HG03571 (cell line): Measurements from ENCODE around the gene GDF9.
A peak's percentile ranks its signal among the peaks of the same experiment; 100 is the strongest.

Experiments
- ATAC-seq: cut with Tn5 transposase; IDR thresholded peaks from one replicate; pipeline ENCODE4 v1.9.1; 2021; ENCODE audit not compliant: unreplicated experiment

Gene GDF9, protein sequence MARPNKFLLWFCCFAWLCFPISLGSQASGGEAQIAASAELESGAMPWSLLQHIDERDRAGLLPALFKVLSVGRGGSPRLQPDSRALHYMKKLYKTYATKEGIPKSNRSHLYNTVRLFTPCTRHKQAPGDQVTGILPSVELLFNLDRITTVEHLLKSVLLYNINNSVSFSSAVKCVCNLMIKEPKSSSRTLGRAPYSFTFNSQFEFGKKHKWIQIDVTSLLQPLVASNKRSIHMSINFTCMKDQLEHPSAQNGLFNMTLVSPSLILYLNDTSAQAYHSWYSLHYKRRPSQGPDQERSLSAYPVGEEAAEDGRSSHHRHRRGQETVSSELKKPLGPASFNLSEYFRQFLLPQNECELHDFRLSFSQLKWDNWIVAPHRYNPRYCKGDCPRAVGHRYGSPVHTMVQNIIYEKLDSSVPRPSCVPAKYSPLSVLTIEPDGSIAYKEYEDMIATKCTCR

DNA sequence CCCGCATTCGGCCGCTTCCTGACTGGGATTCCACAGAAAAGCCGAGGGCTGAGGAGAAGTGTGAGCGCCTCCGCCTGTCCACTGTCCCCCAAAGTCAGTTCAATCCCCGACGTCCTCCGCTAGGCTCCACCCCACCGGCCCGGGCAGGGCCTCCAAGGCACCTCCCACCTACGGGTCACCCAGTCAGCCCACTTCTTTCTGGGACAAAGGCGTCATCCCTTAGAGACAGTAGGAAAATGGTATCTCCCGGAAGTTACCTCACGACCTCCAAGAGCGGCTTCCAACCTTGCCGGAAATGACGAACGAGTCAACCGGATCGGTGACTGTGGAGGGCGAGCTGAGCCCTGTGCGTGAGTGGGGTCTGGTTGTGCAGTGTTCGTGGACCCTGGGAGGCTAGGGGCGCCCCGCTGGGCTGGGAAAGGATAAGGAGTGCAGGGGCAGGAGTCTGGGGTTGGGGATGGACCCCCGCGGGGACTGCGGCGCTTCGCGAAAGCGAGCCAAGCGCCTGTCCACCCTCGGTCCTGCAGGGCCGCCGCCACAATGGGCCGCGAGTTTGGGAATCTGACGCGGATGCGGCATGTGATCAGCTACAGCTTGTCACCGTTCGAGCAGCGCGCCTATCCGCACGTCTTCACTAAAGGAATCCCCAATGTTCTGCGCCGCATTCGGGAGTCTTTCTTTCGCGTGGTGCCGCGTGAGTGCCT lies at the start of gene GDF9, which contains the start of gene UQCRQ:
GDF9 (minus strand) TSS at position 128 of the 704 bp plus-strand sequence. CDS start 1,936 bp downstream, outside the sequence.
UQCRQ (plus strand) TSS at position 301 of the 704 bp plus-strand sequence; CDS start at position 541, 240 bp downstream.
- ATAC-seq = peak; percentile 98

DNA sequence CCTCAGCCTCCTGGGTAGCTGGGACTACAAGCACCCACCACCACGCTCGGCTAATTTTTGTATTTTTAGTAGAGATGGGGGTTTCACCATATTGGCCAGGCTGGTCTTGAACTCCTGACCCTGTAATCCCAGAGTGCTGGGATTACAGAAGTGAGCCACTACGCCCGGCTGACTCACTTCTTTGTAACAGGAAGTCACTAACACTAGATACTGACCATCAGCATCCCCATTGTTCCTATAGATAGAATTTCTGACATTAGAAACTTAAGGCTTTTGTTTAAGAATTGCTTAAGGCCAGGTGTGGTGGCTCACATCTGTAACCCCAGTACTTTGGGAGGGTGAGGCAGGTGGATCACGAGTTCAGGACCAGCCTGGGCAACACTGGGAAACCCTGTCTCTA lies 49.4 kb upstream of the GDF9 start:
- no peak for ATAC-seq

DNA sequence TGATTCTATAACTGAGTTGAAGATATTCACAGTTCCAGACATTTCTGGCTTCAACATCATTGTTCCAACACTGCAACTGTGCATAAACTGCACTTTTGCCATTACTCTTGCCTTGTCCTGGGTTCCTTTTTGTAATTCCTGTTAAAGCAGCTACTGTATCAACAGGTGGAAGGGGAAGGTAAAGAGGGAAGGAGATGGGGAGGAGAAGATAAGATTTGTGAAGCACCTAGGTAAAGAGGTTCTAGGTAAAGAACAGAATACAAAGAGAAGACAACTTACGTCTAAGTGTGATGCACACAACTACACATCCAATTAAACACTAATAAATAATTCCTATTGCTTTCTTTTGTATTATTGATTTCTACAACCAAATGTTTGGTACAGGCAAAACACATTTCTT lies 43.4 kb upstream of the GDF9 start:
- ATAC-seq = no peak

DNA sequence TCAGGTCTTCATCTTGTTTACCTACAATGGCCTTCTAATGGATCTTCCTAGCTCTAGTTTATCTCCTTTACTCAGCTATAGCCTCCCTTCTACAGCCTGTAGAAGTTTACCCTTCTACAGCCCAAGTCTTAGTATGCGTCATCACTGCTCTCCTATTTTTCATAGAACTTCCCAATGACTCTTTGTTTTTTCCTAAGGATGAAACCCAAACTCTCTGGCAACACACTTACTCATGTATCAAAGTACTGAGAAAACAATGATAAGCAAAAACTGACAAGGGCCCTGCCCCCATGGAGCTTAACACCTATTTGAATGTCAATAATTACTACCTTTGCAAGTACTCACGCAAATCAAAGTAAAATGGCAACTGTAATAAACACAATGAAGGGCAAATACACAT lies 40.9 kb upstream of the GDF9 start:
- no peak for ATAC-seq

DNA sequence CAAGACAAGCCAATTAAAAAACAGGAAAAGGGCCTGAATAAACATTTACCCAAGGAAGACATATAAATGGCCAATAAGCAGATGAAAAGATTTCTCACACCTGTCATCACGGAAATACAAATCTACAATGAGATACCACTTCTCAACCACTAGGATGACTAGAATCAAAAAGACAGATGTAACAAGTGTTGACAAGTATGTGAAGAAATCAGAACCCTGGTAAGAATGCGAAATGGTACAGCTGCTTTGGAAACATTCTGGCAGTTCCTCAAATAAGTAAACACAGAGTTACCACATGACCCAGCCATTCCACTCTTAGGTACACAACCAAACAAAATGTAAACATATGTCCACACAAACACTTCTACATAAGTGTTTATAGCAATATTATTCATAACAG lies 39.7 kb upstream of the GDF9 start:
- ATAC-seq = no peak

DNA sequence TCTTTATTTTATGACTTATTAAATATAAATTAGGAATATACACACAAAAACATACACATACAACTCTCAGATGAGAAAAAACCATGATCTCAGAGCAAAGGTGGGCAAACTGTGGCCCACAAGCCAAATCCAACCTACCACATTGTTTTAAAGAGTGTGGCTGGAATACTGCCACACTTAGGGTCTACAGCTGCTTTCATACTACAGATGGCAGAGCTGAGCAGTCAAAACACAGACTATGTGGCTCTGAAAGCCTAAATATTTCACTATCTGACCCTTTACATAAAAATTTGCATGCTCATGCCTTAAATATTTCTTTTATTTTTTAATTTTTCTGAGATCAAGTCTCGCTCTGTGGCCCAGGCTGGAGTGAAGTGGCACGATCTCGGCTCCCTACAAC lies 35.5 kb upstream of the GDF9 start:
- ATAC-seq = no peak

DNA sequence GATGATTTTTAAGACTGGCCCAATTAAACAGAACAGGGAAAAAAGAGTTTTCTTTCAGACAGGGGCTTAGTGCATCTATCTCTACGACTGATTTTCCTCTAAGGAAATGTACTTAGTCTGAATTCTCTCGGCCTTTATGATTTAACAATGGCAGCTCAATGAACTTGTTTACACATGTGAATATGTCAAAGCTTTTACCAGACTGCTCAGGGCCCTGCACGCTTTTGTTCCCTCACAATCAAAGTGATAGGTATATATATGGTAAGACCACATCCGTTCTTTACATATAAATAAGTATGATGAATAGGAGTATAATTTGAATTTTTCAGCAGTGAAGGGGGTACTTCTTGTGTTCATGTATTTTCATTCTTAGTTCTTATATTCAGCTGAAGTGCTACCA lies 34.8 kb upstream of the GDF9 start:
- ATAC-seq = no peak

DNA sequence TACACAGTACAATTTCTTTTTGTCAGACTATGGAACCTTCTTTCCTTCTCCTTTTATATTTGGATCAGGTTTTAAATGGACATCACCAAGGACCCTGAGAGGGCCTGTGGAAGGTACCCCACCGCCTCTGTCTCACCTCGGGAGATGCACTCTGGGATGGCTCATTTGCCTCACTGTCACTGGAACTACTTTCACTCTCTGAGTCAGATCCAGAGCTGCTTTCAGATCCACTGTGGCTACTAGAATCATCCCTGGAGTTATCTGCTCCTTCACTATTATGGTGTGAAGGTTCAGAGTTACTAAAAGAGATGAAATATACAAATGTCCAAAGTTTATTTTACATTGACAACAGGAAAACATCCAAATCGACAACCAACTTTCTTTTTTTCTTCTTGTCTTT lies 31.8 kb upstream of the GDF9 start:
- no peak for ATAC-seq

DNA sequence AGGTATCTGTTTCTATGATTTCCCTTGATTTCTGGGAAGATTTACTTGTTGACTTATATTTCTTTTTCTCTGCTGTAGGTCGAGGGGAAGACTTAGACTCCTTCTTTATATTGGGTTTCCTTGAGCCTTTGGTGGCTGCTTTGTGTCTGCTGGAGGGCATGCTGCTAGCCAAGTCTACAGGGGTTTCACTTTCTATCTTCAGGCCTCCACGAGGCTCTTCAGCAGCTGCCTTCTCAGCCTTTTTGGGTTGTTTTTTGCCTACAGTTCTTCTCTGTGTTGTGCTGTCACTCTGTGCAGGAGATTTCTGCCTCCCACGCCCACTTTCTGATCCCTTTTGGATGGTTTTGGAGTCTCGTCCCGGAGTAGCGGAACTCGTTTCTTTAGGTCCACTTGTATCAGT lies 30.4 kb upstream of the GDF9 start:
- ATAC-seq = no peak

DNA sequence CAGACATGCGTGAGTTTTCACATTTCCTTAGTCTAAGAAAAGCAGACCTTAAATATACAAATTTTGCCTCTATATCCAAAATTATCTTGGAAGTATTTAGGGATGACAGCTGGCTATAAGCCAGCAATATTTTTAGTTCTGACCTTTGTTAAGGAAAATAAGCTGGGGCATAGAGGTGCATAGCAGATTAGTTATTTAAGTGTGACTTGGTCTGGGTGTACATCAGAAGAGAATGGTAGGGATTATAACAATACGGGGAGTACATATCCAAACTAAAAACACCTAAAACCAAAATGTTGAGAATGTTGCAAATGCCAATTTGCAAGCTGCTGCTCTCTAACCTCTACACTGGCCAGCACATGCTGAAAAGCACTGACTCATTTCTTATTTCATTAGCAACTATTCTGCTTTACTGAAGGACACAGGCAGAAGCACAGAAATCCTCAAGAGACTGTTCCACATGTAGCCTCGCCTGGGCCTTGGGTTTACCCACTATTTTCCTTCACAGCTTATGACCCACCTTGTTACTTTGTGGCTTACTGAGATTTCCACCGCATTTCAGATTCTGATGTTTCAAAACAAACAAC lies 29.5 kb upstream of the GDF9 start:
- ATAC-seq = no peak

DNA sequence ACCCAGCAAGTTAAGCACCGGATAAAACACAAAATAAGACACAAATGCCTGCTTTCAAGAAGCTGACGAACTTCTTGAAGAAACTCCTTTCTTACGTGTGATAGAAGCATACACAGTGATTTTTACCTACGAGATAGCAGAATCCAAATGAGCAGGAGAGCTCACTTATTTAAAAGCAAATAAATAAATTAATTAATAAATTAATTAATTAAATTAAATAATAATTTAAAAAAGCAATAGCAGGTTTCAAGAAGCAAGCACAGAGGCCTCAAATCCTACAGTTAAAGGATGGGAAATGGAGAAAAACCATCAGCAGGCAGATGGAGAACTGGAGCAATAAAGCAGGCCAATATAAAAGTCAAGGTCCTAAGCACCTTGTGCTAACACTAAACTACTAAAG lies 24.5 kb upstream of the GDF9 start:
- ATAC-seq = no peak

DNA sequence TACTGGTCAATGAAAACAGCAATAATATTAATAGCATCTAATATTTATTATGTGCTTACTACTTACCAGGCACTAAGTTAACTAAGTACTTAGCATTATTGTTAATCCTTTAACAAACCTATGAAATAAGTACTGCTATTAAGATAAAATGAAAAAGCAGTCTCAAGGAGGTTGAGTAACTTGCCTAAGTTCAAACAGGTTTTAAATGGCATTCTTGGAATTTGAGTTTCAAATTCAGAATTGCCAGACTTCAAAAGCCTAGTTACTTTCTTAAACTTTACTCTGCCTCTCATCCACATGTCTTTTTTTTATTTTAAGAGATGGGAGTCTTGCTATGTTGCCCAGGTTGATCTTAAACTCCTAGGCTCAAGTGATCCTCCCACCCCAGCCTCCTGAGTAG lies 23.2 kb upstream of the GDF9 start:
- ATAC-seq = no peak

DNA sequence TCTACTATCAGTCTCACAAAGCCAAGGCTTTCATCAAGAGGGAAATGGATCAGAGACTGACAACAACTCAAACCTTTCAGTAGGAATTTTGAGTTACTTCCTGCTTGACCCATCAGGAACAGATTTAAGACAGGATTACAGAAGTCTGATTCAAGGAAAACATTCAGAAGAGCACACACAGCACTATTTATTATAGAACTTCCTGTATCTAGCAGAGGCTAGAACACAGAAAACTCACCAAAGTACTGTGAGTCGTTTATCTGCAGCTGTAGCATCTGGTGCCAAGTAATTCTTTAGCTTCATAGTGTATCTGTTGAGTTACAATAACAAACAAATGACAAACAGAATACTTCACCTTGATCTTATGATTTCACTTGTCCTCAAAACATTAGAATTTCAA lies 21.0 kb upstream of the GDF9 start:
- no peak for ATAC-seq

DNA sequence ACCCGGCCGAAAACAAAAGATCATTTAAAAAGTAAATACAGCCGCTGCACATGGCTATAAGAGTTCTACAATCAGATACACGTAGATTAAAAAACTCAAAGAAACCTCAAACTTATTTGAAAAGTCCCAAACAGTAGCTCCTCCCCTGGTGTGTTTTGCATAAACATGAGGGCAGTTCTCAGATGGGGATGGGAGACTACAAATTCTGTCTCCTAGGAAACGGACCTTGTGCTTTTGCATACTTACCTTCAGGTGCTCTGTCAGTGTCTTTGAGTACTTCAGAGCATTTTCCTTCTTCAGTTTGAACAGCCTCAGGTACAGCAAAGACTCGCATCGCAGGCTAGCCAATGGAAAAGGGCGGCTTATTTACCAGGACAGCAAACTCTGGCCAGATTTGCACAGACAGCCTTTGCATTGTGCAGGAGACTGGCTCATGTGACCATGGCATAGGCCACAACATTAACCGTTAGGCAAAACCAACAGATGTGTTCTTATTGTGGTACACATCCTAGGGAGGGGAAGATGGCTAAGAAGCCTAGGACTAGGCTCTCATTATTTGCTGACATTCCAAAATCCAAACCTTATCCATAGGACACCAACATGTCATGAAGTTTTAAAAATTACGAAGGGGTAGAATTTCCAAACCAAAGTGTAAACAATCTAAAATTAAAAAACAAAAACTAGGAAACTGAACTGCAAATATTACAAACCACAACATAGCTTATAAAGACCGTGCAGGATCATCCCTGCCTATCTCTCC lies 20.0 kb upstream of the GDF9 start:
- no peak for ATAC-seq

DNA sequence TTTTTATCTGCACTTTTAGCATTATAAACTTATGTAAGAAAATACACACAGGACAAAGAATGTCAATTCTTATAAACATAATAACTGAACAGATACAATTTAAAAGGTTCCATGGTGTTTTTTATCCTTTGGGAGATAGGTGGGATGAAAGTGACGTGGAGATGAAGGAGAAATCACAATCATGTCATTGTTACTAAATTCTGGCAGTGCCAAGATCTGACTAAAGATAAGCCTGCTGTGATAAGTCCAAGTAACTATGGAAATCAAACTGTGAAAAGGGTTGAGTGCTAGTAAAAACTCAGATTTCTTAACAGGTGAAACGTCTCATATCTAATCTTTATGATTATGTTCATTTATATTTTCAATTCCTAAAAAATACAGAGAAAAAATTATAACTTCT lies 18.3 kb upstream of the GDF9 start:
- no peak for ATAC-seq

DNA sequence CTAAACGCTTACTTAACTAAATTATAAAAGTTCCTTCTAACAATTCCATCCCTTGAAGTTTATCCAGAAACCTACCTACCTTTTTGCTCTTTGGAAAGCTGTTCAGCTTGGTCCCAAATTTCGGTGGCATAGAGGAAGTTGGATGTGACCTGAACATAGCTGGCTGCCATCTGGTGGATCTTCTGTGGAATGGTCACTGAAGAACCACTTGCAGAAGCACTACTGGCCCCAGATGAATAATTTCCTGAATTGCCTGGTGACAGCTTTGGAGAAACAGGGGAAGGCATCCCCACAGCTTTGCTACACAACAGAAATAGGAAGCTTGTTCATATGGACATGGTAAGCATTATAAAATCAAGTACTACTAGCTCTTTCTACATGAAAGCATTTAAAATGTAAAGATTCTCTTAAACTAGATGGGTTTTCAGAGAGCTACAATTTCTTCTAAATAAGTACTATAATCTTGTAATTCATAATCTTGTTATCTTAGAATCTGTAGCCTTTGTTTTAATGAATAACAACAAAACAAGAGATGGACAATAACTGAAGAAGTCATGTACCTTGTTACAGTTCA lies 17.1 kb upstream of the GDF9 start:
- peak; percentile 66 for ATAC-seq

DNA sequence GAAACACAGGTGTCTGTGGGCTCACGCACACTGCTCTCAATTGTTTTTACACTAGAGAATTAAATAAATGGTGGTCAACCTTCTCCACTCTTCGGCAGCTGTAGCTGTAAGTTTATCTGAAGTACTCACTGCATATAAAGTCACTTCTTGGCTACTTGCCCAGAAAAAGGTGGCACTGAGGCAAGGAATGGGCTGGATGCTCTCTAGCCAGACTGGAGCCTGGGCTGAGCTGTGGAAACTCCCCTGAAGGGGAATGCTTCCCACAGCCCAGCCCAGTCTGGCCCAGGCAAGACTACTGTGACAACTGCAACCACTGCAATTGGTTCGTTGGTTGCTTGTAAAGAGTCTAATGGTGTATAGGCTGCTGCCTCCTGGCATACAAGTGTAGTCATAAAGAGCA lies 11.7 kb upstream of the GDF9 start:
- ATAC-seq = no peak

DNA sequence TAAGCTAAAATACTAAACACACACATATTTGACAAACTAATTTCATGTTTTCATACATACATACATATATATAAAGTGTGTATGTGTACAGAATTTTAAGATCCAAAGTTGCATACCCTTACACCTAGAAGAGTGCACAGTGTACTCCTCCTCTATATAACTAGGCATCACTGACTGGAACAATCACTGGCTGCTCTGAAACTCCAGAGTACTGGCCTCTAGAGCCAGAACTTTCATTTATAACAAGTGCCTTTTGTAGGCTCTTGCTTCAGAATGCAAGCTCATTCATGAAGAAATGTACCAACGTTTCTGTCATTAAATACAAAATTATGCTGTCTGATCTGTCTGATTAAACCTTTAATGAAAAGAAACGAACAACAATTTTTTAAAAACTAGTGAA lies 11.2 kb upstream of the GDF9 start:
- ATAC-seq = no peak

DNA sequence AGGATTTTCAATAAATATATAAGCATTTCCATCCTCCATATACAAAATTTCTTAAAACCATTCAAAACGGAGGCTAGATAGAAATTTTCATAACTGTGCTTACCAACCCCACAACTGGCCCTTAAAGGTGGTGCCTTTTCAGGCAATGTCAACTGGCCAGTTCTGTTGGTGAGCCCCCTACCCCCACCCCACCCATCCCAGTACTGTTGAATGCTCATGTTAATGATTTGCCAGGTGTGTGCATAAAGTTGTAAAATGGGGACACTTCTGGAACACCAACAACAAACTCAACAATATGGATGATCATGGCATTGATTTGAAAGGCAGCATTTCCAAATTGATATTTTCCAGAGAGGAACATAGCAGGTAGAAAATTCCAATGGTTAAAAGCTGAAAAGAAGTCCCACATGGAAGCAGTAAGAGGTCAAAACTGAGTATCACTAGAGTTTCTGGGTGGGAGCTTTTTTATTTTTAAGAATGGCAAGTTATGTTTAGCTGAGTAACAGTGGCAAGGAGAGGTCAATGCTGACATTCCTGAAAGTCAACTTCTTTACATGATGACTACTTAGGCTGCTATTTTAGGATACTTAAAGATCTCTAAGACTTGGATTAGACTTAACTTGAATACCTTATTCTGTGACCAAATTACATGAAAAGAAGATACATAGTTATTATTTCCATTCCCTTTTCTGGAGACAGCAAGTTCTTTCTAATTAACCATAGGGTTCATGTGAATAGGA lies 9.9 kb upstream of the GDF9 start:
- ATAC-seq = no peak

DNA sequence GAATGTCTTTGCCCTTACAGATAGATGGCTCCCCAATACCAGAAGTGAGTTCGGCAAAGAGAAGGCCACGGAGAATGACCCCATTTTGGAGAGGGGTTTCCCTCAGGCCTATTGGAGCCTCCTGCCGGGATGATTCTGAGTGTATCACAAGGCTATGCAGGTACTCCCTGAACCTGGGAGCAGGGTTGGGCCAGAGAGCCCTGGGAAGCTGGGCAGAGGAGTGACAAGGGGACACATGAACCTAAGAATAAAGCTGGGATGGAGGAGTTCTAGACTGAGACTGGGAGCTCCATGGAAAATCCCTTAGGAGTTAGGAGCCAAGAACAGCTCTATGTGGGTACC lies 7.6 kb upstream of the GDF9 start:
- ATAC-seq = no peak
